GM12801 (cell line): ENCODE measurements around the gene UBALD2.

Source experiments
- TF ChIP-seq, protein P1 (sequence below): IDR thresholded peaks from one replicate; pipeline ENCODE4 v1.5.1; 2011; ENCODE audit warnings: control low read depth; ENCODE audit not compliant: insufficient read length; ENCODE audit errors: extremely low read depth

UBALD2 gene

DNA sequence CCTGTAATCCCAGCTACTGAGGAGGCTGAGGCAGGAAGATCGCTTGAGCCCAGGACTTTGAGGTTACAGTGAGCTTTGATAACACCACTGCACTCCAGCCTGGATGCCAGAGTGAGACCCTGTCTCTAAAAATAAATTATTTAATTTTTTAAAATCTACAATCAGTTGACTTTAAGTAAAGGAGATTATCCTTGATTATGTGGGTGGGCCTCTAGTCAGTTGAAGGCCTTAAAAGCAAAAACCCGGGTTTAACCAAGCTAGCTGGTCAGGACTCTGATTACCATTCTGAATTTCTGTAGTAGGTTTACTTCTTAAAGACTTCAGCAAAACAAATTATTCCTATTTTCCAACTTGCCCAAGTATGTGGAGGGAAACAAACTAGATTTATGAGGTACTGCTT lies 29.3 kb upstream of the UBALD2 start:
- TF ChIP-seq, protein P1, sequence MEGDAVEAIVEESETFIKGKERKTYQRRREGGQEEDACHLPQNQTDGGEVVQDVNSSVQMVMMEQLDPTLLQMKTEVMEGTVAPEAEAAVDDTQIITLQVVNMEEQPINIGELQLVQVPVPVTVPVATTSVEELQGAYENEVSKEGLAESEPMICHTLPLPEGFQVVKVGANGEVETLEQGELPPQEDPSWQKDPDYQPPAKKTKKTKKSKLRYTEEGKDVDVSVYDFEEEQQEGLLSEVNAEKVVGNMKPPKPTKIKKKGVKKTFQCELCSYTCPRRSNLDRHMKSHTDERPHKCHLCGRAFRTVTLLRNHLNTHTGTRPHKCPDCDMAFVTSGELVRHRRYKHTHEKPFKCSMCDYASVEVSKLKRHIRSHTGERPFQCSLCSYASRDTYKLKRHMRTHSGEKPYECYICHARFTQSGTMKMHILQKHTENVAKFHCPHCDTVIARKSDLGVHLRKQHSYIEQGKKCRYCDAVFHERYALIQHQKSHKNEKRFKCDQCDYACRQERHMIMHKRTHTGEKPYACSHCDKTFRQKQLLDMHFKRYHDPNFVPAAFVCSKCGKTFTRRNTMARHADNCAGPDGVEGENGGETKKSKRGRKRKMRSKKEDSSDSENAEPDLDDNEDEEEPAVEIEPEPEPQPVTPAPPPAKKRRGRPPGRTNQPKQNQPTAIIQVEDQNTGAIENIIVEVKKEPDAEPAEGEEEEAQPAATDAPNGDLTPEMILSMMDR = no peak

DNA sequence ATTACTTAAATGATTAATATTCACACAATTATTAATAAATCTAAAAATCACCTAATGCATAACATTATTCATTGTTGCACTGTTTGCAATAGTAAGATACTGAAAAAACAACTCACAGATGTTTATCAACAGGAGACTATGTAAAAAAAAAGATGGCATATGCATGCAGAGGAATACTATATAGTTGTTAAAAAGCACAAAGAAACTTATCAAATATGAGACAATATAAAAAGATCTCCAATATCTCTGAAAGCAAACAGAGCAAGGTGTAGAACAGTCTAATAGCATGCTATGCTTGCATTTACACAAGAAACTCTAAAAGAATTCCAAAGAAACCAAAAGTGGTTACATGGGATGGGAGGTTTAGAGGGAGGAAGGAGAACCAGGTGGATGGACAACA lies 28.5 kb upstream of the UBALD2 start:
- TF ChIP-seq, protein P1 = no peak

DNA sequence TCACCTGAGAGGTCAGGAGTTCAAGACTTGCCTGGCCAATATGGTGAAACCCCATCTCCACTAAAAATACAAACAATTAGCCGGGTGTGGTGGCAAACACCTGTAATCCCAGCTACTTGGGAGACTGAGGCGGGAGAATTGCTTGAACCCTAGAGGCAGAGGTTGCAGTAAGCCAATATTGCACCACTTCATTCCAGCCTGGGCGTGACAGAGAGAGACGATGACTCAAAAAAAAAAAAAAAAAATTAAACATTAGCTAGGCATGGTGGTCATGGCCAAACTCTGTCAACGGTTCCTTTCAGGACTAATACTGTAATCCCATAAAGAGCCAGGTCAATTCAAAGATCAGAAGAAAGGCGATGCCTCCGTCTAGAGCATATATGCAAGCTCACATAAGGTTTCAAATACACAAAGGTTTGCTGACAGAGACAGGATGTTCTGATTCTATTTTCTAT lies 27.3 kb upstream of the UBALD2 start:
- TF ChIP-seq, protein P1 = no peak

DNA sequence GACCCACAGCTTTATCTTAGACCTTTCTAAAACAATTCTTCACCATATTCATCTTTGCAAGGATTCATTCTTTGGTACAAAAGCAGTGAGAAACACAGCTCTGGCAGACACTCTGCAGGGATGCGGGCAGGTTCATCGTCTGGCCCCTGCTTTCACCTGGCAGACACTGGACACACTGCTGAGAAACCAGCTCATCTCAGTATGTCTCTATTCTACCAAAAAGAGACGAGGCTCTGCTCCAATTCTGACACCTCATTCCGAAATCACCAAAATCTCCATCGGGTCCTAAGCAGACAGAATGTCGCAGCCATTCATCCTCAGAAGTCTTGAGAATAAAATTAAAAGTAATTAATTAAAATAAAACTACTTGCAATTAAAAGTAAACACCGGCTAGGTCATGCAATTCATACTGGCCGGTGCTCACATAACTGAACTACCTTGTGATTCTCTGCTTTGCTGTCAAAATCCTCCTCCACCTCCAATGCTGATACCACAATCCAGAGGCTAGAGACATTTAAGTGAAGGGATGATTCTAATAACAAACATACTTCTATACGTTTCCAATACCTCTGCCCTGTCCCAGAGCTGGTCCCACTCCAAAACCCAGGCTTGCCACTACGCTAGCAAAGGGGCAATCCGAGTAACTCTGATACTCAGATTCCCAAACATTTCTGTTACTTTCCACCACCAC lies 26.2 kb upstream of the UBALD2 start:
- TF ChIP-seq, protein P1 = no peak

DNA sequence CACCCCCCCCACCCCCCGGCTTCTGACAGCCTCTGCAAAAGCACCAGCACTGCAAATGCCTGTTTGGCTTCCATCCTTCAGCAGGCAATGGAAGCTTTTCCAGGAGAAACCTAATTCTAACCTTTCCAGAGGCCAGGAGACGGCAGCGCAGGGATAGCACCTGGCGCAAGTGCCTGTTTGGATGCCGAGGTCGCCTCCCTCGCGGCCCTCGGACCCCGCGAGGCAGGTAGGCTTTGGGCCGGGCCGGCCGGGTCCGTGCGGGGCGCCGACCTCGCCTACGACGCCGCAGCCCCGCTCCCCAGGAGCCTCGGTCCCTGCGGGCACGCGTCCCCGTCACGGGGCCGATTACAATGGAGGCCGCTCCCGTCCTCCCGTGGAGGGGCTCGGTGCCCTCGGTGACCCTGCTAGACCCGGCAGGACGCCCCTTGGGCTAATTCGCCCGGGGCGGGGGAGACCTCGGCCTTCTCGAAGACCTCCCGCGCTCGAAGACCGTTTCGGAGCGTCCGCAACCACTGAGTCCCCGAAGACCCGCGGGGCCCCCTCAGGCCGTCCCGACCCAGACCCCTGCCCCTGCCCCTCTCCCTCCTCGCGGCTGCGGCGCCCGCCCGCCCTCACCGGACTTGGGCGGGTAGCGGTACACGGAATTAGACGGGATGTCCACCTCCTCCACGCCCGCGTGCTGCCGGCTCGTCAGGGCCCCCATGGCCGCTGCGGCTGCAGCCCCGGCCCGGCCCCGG lies 25.4 kb upstream of the UBALD2 start:
- TF ChIP-seq, protein P1 = no peak

DNA sequence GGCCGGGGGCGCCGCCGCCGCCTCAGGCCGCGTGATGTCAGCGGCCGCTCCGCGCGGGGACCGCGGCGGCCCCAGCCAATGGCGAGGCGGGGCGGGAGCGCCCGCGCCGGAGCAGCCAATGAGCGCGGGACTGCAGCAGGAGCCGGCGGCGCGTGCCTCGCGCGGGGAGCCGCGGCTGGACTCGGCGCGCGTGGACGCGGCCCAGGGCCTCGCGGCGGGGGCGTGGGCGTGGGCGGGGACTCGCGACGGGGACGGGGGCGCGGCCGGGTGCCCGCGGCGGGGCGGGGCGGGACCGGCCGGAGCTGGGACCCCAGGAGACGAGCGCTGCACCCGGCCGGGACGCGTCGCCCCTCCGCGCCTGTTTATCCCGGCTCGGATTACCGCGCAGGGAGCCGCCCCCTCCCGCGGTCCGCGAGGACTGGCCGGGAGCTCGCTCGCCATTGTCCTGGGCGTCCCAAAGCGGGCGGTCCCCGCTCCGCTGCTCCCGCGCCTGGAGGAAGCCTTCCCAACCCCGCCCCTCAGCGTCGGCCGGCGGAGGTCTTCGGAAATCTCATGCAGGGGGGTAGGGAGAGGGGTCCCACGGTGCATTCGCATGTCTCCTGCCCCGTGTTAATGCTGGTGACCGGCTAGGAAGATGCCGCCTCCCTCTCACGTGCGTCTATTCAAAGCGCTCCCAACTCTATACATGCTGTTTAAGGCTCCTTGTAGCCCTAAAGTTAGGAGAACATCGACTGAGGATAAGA lies 24.5 kb upstream of the UBALD2 start, which contains the start of gene RNF157:
TSS of gene RNF157 (minus strand) at position 33 of the 743 bp plus-strand sequence. CDS start 253 bp downstream, outside the sequence.
- TF ChIP-seq, protein P1 = no peak

DNA sequence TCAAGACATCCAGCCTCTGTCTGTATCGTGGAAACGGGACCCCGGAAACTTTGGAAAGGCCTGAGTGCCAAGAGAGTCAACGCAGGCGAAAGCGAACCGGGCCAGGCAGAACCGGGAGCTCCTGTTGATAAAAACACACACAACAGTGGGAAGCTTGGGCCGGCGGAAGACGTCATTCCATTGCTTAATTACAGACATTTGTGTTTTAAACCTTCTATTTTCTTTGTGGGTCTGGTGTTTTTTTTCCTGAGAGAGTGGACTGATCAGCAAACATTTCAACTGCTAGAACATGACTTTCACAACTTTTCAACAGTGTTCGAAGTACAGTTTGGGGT lies 24.0 kb upstream of the UBALD2 start:
- TF ChIP-seq, protein P1 = no peak
